BJ (cell line): ENCODE data around the gene ITGAL. TPM values are rescaled to one million over a fixed set of nuclear protein-coding genes. Genes with fewer than 3 reads are reported as not detected.

Experiments
- CTCF ChIA-PET: fragments of 350-600 bp; formaldehyde crosslinking; extraction: SDS; loops from one replicate; lab custom pipeline; 2021; ENCODE audit warnings: antibody characterized with exemption, inconsistent platforms; lab: Yijun Ruan, JAX
- POLR2A ChIA-PET: fragments of 300-600 bp; sonication (Branson Sonifier 250); formaldehyde crosslinking; extraction: SDS; loops from one replicate; lab custom pipeline; 2021; ENCODE audit warnings: antibody characterized with exemption; lab: Charles Lee
- DNase-seq: peaks from one replicate; pipeline ENCODE4 v3.0.0-alpha.2; 2011; ENCODE audit warnings: low read depth
- H3K27me3 ChIP-seq: 2 replicates; pipeline ENCODE4 v1.6.0; 2011; ENCODE audit warnings: low read length; ENCODE audit not compliant: control insufficient read depth, insufficient read depth
- H3K36me3 ChIP-seq: 2 replicates; pipeline ENCODE4 v1.5.1; 2011; ENCODE audit warnings: low read length; ENCODE audit not compliant: control insufficient read depth, insufficient read depth
- H3K4me3 ChIP-seq: 2 replicates; pipeline ENCODE4 v1.5.1; 2011; ENCODE audit warnings: low read depth, mild to moderate bottlenecking, control low read depth, low read length
- CTCF ChIP-seq: IDR thresholded peaks from 2 replicates; pipeline ENCODE4 v1.5.1; 2011; ENCODE audit warnings: low read depth, mild to moderate bottlenecking, control low read depth, inconsistent platforms, low read length, moderate library complexity; ENCODE audit not compliant: insufficient read depth
- polyA plus RNA-seq: library from polyadenylated mRNA; depleted of rRNA; stranded (reverse); fragments of >200 nt; gene quantifications from 2 replicates; pipeline ENCODE4 v1.2.3, GENCODE V29; 2011

ITGAL gene
- polyA plus RNA-seq, 1 experiment, result 0.06 TPM

GRCh38 chr16:30532285-30533145 is 60.0 kb downstream of the ITGAL start:
- no peaks in the 10 kb centered on the region; the same call in none of the 2 replicates for H3K36me3 ChIP-seq
- no peaks in the 10 kb centered on the region for H3K27me3 ChIP-seq
- no peak overlapping the region for H3K4me3 ChIP-seq
- ChIA-PET POLR2A (interaction anchor here (0.6 kb wide), 1 partner anchor 246 kb away, joined by 3 read pairs; no protein-coding TSS in a partner anchor), CTCF (no interaction called here)
- no peak for DNase-seq
- TF ChIP-seq CTCF, result no peak

GRCh38 chr16:30533146-30533522 is 60.6 kb downstream of the ITGAL start:
- no peak overlapping the region for H3K4me3 ChIP-seq
- H3K27me3 ChIP-seq, result no peaks in the 10 kb centered on the region
- no peak for DNase-seq
- ChIA-PET POLR2A (no interaction called here), CTCF (interaction anchor here (0.6 kb wide), 1 partner anchor 64 kb away, joined by 4 read pairs; no protein-coding TSS in a partner anchor)
- no peaks in the 10 kb centered on the region; the same call in none of the 2 replicates for H3K36me3 ChIP-seq
- no peak for TF ChIP-seq CTCF

DNA sequence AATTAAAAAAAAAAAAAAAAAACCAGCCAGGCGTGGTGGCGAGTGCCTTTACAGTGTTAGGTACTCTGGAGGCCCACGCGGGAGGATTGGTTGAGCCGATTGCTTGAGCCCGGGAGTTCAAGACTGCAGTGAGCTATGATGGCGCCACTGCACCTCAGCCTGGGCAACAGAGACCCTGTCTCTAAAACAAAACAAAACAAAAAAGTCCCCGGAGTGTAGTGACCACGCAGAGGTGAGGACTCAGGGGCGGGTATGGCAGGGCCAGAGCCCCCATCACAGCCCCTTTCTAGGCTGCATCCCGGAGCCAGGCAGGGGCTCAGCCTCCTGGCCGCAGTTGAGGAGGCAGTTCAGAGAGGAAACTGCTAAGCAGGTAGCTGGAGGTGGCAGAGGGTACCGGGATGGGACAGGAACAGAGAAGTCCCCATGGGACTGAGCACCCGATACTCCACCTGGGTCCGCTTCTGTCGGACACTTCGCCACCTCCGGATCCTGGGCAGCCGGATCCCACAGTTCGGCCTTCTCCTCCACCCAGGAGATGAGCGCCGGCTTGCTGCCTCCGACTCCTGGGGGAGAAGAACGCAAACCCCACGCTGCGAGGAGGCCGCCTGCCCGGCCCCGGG is 61.3 kb downstream of the ITGAL start:
- no peak for TF ChIP-seq CTCF
- Histone ChIP-seq H3K4me3 (peak overlapping the region; percentile 56), H3K36me3 (no peaks in the 10 kb centered on the region; the same call in none of the 2 replicates), H3K27me3 (no peaks in the 10 kb centered on the region)
- ChIA-PET CTCF (interaction anchor here (0.6 to 2.6 kb wide), 5 partner anchors 10 to 117 kb away, joined by 3 to 13 read pairs (median 3); partner anchors contain the start of gene PRR14), POLR2A (no interaction called here)
- no peak for DNase-seq

- H3K36me3 ChIP-seq, result peaks cover 2% of the 10 kb centered on the region
- H3K4me3 ChIP-seq, result peak within 1 kb of the TSS; percentile 56
- CTCF ChIA-PET, result interaction anchor here (1.0 to 2.6 kb wide), 7 partner anchors 9 to 116 kb away, joined by 3 to 13 read pairs (median 5); partner anchors contain the start of genes DCTPP1, PRR14 and ZNF764
- POLR2A ChIA-PET, result no interaction called here
- TF ChIP-seq CTCF, result no peak
- H3K27me3 ChIP-seq, result no peaks in the 10 kb centered on the region
- no peak for DNase-seq
Observed at GRCh38 chr16:30534368-30535105, 62.0 kb downstream of the ITGAL start, which contains the start of gene ZNF747. Gene ZNF747 (minus strand): TSS chr16:30534858. CDS start chr16:30534679, 179 bp downstream.
